ENCODE results near the gene UNC13C.

DNA sequence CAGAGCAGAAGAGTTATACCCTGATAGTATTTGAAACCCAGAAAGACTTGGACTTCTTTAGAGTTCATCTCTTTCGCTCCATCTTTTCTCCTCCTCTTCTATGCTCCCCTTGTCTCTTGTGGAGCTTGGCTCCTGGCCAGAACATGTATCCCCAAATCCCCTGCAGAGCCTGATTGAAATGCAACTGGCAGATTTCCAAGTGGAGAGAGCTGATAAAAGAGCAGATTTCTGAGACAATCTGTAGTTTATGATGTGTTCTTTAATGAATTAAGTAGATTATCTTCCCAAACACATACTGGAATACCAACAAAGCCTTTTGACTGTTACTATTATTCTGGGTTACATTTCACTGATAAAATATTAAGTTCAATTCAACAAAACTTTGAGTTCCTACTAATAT lies 33.4 kb downstream of the UNC13C start:
- TF ChIP-seq, protein P1, sequence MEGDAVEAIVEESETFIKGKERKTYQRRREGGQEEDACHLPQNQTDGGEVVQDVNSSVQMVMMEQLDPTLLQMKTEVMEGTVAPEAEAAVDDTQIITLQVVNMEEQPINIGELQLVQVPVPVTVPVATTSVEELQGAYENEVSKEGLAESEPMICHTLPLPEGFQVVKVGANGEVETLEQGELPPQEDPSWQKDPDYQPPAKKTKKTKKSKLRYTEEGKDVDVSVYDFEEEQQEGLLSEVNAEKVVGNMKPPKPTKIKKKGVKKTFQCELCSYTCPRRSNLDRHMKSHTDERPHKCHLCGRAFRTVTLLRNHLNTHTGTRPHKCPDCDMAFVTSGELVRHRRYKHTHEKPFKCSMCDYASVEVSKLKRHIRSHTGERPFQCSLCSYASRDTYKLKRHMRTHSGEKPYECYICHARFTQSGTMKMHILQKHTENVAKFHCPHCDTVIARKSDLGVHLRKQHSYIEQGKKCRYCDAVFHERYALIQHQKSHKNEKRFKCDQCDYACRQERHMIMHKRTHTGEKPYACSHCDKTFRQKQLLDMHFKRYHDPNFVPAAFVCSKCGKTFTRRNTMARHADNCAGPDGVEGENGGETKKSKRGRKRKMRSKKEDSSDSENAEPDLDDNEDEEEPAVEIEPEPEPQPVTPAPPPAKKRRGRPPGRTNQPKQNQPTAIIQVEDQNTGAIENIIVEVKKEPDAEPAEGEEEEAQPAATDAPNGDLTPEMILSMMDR (IDR thresholded peaks at IDR 0.05) = no peak
- TF ChIP-seq POLR2AphosphoS5 (IDR thresholded peaks at IDR 0.05; ENCODE audit: insufficient read depth in 1 of 2, low read depth in 1 of 2) = no peak

Measured in vagina (tissue), 2 donors.